Measurements from ENCODE around the gene MID1.

The MID1 gene

DNA sequence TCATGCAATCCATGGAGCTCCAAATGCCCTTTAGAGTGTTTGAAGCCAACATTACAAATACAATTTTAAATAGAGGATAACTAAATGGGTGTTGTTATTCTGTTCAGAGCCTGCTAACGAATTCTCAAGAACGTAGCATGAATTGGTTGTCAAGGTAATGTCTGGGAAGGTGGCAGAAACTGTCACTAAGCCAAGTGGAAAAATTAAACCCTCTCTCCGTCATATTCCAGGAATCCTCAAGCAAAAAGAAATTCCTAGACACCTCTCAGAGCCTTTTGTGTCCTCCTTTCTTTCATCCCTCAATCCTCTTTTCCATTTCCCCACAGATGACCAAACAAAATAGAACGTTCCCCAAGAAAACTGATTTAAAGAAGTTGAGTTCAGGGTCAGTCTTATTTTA is 204.0 kb downstream of the MID1 start:
- TF ChIP-seq, protein P1, sequence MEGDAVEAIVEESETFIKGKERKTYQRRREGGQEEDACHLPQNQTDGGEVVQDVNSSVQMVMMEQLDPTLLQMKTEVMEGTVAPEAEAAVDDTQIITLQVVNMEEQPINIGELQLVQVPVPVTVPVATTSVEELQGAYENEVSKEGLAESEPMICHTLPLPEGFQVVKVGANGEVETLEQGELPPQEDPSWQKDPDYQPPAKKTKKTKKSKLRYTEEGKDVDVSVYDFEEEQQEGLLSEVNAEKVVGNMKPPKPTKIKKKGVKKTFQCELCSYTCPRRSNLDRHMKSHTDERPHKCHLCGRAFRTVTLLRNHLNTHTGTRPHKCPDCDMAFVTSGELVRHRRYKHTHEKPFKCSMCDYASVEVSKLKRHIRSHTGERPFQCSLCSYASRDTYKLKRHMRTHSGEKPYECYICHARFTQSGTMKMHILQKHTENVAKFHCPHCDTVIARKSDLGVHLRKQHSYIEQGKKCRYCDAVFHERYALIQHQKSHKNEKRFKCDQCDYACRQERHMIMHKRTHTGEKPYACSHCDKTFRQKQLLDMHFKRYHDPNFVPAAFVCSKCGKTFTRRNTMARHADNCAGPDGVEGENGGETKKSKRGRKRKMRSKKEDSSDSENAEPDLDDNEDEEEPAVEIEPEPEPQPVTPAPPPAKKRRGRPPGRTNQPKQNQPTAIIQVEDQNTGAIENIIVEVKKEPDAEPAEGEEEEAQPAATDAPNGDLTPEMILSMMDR (IDR thresholded peaks at IDR 0.05; ENCODE audit: insufficient read depth, low read depth, low read length, missing control alignments): no peak
- DNase-seq (ENCODE audit: low read depth): no peak
- no peak overlapping the region for H3K4me3 ChIP-seq (ENCODE audit: low read length)

DNA sequence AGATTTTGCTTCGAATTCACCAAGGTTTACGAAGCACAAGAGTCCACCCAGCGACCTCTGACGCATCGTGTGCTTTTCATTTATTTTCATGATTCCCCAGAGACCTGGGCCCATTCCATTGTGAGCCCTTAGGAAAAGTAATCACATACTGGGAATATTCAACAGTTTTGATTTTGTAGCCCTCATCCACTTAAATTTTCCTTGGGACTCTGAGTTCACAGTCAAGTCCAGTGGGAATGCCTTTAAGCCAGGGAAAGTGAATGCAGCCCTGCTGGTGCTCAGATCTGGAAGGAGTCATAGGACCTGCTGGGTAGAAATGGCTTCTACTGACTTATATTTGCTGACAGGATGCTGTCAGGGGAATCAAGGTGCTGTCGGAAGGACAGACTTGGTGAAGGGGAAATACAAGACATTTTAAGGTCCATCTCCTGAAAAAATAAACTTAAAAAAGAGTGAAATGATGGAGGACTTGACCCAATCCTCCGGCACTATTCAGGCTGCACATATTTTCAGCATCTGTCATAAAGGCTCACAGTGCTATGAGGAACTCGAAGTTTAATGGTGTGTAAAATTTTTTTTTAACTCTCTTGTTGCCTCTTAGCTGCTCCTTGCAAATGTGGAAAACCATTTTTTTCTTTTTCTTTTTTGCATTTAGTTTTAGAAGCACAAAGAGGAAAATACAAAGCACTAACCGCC is 204.9 kb downstream of the MID1 start:
- no peak overlapping the region for H3K4me3 ChIP-seq (ENCODE audit: low read length)
- TF ChIP-seq, protein P1 (IDR thresholded peaks at IDR 0.05; ENCODE audit: insufficient read depth, low read depth, low read length, missing control alignments): no peak
- DNase-seq (ENCODE audit: low read depth): peak; percentile 1

DNA sequence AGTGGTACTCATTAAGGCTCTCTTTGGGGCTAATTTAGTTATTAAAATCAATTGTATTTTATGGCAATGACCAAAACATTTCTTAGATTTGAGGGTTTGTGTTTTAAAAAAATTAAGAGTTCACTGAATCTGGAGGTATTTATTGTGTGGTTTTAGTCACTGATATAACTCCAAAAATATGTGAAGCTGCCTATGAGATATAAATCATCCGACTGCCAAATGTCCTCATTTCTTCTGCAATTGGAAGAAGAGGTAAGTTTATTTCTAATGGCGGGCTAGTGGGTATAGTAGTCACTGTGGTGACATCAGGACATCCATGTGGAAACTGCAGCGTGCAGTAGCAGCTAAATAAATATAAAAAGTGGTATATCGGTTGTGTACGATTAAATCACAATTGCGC is 205.5 kb downstream of the MID1 start:
- DNase-seq (ENCODE audit: low read depth): no peak
- TF ChIP-seq, protein P1 (IDR thresholded peaks at IDR 0.05; ENCODE audit: insufficient read depth, low read depth, low read length, missing control alignments): no peak
- no peak overlapping the region for H3K4me3 ChIP-seq (ENCODE audit: low read length)

DNA sequence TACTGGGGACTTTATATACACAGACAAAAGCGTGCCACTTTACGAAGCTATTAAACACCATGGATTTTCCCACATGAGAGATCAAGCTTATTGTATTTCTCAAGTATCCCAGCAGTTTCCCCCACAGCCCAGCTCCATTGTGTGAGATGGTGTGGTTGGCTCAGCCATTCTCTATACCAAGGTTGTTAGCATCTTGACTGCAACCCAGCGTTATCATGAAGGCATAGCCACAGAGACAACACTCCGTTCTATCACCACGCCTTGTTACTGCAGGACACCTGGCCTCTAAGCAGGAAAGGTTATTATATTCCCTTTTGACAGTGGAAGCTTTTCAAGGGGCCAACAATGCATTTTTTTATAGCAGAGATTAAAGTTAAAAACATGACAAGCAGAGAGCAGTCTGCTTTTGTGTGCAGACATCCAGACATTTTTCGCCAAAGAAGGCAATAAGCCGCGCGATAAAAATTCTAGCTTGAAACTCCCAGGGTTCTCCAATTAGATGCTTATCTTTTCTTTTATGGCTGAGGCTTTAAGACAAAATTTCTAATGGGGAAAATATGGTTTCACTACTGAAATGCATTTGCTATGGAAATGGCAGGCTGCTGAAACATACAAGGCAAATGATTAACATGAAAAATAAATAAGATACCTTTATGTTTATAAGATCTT is 206.1 kb downstream of the MID1 start:
- no peak overlapping the region for H3K4me3 ChIP-seq (ENCODE audit: low read length)
- TF ChIP-seq, protein P1 (IDR thresholded peaks at IDR 0.05; ENCODE audit: insufficient read depth, low read depth, low read length, missing control alignments): no peak
- no peak for DNase-seq (ENCODE audit: low read depth)

DNA sequence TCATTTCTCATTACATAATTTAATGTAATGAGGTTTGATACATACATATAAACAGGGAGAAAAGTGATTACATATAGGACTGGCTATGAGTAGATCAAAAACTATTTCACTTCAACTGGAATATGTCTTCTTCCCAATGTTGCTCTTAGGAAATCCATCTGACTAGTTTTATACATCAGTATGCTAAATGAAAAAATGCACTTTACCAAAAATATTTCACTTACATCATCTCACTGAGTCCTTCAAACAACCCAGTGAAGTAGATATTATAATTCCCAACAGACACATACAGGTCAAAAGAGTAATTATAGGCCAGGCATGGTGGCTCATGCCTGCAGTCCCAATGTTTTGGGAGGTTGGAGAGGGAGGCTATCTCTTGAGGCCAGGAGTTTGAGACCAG is 215.9 kb downstream of the MID1 start:
- H3K4me3 ChIP-seq (ENCODE audit: low read length): no peak overlapping the region
- TF ChIP-seq, protein P1 (IDR thresholded peaks at IDR 0.05; ENCODE audit: insufficient read depth, low read depth, low read length, missing control alignments): no peak
- no peak for DNase-seq (ENCODE audit: low read depth)

DNA sequence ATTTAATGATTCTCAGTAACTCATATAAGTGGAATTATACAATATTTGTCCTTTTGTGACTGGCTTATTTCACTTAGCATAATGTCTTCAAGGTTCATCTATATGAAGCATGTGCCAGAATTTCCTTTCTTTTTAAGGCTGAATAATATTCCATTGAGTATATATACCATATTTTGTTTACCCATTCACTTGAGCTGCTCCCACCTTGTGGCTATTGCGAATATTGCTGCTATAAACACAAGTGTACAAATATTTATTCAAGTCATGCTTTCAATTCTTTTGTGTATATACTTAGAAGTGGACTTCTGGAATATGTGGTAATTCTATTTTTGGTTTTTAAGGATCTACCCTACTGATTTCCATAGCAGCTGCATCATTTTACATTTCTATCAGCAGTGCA is 219.1 kb downstream of the MID1 start:
- TF ChIP-seq, protein P1 (IDR thresholded peaks at IDR 0.05; ENCODE audit: insufficient read depth, low read depth, low read length, missing control alignments): peak; percentile 15
- DNase-seq (ENCODE audit: low read depth): peak; percentile 26
- H3K4me3 ChIP-seq (ENCODE audit: low read length): no peak overlapping the region

All from epithelial cell of esophagus (primary cell).